ENCODE data around the gene PAX8.

Gene PAX8

GRCh38 chr2:113236367-113237159 is 42.2 kb downstream of the PAX8 start:
- no peak for DNase-seq

DNA sequence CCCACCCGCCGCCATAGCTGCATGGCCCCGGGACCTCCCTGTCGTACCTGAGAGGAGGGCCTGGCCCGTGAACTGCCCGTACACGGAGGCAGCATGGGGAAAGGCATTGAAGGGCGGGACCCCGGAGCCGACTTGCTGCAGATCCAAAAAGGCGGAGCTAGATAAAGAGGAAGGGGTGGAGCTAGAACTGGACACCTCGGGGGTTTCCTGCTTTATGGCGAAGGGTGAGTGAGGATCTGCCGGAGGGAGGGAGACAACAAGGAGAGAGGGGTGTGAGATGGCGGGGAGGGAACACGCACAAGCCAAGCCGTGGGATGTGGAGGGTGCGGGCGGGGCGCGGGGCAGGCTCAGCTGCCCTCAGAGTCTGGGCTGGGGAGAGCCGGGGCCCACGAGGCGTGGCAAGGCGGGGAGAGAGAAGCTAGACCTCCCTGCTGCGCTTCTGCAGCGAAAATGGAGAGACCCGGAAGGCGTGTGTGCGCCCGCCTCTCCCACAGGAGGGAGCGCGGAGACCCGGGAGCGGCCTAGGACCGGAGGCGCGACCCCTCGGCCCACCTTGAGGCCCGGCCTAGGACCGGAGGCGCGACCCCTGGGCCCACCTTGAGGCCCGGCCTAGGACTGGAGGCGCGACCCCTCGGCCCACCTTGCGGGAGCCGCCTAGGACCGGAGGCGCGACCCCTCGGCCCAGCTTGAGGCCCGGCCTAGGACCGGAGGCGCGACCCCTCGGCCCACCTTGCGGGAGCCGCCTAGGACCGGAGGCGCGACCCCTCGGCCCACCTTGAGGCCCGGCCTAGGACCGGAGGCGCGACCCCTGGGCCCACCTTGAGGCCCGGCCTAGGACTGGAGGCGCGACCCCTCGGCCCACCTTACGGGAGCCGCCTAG is 43.1 kb downstream of the PAX8 start:
- DNase-seq, result peak; percentile 46

- DNase-seq, result no peak
These were observed 43.9 kb downstream of the PAX8 start for GRCh38 chr2:113234721-113235346.

DNA sequence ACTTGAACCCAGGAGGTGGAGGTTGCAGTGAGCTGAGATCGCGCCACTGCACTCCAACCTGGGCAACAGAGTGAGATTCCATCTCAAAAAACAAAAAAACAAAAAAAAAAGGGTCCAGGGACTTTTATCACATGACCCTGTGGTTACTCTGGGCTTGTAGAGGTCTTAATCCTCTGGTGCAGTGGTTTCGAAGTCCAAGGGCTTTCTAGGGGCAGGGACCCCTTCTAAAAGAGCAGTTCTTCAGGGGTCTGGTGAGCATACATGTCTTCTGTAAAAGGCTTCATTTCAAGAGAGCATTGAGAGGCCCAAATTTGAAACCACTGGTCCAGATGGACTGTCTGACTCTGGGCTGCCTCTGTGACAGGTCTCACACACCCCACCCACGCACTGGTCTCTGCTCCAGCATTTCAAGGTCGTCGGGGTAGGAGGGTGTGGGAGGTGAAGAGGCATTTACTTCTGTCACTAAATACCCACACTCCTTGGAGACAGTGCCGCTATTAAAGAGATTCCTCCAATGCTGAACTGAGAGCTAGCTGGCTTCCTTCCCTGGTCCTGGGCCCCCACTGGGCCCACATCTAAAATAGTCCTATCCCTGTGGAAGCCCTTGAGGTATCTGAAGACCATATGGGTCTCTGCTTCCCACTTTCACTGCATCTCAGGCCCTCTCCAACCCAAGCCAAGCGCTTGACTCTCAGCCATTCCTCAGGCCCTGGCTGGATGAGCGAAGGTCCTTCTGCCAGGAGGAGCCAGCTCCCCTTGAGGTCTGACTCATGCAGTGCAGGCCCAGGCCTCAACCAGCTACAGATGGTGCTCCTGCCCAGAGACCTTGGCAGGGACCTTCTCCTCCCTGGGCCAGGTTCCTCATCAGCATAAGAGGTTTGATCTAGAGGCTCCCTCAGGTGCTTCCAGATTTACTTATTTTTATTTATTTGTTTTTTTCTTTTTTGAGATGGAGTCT is 44.8 kb downstream of the PAX8 start:
- DNase-seq, result peak; percentile 11

DNA sequence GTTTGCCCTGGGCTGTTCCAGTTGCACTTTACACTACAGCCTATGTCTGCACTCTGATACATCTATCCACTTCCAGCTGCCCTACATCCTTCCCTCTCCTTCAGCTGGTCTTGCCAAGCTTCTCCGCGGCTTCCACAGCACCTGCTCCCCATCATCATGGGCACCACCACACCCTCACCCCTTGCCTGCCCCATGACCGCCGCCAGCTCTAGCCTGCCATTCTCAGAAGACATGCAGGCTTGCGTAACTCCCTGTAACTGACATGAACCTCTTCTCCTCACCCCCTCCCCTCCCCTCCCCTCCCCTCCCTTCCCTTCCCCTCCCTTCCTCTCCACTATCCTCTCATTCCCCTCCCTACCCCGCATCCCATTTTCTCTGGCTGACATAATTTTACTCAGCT is 46.0 kb downstream of the PAX8 start:
- DNase-seq, result no peak

- no peak for DNase-seq
These were observed 46.6 kb downstream of the PAX8 start for GRCh38 chr2:113232123-113232522.

- no peak for DNase-seq
These were observed 47.7 kb downstream of the PAX8 start for GRCh38 chr2:113231064-113231463.

DNA sequence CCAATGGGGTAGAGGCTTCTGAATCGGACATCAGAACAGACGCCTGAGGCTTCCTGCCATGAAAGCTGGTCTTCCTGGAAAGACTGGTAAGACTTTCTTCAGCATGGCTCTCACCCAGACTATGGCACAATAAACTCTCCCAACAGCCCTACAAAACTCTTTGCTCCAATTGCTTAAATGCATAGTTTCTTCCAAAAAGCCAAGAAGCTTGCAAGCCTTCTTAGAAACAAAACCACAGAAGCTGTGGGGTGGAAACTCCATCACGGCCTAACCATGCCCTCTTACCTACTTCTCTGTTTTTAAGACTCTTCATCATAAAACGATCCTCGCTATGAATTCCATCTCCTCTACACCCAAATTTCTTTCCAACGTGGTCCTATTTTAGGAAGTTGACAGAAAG is 48.2 kb downstream of the PAX8 start:
- DNase-seq, result no peak

DNA sequence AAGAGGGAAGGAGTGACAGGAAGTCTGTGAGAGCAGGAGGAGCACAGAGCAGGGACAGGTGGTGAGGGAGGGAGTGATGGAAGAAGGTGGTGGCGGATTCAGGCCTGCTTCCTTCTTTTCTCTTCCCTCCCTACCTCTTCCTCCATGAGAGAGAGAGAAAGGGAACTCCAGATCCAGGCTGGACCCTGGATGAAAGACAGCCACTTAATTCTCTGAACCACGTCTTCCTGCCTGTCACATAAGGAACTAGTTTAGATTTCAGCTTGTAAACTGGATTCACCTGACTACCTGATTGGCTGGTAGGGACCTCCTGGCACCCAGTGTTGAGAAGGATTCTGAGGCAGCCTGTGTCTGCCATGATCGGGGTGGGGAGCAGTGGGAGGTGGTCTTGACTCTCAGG is 48.9 kb downstream of the PAX8 start:
- DNase-seq, result peak; percentile 38

DNA sequence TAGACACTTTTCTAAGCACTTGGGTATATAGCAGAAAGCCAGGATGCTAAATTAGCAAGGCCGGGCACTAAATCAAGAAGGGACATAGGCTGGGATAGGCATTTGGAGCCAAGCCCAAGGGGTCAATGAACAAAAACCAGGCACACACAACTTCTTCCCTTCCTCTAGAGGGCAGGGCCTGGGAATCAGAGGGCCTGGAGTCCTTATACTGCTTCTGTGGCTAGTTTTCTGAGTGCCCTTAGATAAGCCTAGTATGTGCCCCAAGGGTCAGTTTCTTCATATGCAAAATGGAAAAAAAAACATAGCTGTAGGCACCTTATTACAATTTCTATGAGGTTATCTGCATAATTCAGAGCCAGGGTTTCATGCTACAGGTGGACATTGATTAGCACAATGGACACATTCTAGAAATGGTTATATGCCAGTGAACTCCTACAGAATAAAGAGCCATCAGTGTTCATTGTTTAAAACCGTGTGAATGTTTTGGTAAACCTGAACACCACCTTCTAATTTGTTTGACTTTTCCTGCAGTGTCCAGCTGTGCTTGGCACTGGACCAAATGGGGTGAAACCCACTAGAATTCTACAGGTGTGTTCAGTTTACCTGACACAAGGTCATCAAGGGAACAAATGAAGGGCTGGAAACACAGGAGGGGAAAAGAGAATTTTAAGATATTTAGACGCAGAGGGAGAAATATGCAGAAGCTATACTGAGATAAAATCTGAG is 49.6 kb downstream of the PAX8 start:
- DNase-seq, result peak; percentile 83

- no peak for DNase-seq
These were observed 50.4 kb downstream of the PAX8 start for GRCh38 chr2:113228351-113228750.

GRCh38 chr2:113227698-113228097 is 51.0 kb downstream of the PAX8 start:
- no peak for DNase-seq

DNA sequence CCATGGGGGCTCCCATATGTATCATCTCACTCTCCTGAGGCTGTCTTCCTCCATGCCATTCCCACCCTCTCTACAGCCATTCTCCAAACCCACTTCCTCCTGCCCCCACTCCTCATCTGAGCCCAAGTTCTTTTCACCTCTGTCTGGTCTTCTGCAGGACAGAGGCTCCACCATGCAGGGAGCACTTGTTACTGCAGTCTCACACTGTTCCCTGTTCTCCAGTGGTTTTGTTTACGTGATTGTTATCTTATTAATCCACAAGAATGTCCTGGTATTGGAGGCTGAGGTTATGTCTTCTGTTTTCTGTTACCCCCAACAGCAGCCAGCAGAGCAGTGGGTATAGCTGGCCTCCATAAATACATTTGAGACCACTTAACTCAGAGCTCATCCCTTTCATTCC is 51.4 kb downstream of the PAX8 start:
- no peak for DNase-seq

- no peak for DNase-seq
These were observed 52.3 kb downstream of the PAX8 start for GRCh38 chr2:113226462-113226861.

DNA sequence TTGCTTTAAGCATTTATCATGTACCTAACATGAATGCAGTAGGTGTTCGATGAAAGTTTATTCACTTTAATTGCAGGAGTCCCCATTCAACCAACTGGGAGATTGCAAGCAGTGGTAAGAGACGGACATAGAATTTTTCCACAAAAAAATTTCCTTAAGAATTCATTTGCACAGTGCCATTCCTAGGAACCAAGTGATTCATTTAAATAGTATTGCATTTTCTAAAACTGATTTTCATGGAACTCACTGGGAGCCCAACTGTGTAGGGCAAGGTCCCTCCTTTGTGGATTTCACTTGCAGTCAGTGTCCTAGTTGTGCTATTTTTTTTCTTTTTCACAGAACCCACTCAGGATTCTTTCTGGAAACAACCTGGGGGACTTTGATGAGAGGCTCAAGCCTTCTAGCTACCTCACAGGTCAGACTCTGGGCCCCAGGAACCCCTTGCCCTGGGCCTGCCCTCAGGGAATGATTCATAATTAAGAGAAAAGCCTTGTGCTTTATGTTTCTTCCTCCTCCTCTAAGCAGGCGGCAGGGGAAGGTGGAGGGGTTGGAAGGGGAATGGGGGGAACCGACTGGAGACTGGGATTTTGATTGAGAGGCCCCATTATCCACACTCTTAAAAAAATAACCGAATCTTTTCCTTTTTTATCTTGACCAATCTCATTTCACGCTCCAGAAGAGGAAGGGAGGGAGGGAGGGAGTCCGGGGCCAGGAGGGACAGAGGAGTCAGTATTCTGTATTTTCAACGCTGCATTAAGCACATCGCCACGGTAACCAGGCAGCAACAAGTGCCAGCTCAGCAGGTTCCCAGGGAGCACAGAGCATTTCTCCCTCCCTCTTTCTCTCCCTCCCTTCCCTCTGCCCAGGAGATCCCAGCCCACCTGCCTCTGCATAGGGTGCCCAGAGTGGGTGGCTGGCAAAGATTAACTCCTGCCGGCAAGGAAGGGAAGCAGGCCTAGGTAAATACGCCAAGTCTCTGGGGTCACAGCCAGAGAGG is 53.2 kb downstream of the PAX8 start:
- DNase-seq, result peak; percentile 77

DNA sequence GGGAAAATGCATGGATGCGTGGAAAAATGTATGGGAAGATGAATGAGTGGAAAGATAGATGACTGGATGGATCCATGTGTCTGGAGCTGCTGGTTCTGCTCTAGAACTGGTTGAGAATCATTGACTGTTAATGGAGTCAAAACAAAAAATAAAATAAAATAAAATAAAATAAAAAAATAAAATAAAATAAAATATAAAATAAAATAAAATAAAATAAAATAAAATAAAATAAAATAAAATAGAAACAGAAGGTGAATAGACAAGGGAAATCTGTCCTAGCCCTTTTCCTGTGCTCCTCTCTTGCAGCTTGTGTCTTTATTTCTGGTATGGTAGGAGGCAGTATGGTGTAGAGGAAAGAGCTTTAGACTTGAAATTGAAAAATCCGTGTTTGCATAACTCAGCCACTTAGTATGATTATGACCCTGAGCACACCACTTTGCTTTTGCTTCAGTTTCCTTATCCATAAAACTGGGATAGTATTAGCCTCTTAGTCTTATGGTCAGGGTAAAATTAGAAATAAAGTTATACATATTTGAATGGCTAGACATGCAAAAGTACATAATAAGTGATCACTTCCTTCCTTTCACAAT is 54.0 kb downstream of the PAX8 start:
- DNase-seq, result no peak

DNA sequence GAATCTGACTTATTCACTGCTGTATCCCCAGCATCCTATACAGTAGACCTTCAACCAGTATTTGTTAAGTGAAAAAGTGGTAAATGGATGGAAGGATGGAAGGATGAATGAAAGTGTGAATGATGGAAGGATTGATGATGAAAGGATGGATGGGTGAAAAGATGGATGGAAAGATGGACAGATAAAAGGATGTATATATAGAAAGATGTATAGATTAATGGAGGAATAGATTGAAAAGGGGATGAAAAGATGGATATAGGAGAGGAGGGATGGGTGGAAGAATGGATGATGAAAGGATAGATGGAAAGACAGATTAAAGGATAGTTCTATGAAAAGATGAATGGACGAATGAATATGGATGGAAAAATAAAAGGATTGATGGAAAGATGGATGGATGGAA is 54.9 kb downstream of the PAX8 start:
- DNase-seq, result no peak

DNA sequence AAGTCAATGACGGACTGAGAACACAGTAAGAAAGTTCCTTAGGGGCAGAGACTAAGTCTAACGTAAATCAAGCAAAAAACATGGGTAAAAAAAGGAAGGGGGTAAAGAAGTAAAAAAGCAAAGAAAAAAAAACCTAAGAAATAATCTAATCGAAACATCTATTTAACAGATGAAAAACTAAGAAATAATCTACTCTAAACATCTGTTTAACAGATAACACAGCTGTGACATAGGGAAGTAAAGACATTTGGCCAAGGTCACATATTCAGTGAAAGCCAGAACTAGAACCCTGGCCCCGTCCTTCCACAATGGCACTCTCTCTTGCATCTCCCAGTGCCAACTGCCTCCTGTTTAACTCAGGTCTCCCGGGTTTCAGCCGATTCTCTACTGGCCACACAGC is 56.9 kb downstream of the PAX8 start:
- DNase-seq, result no peak

DNA sequence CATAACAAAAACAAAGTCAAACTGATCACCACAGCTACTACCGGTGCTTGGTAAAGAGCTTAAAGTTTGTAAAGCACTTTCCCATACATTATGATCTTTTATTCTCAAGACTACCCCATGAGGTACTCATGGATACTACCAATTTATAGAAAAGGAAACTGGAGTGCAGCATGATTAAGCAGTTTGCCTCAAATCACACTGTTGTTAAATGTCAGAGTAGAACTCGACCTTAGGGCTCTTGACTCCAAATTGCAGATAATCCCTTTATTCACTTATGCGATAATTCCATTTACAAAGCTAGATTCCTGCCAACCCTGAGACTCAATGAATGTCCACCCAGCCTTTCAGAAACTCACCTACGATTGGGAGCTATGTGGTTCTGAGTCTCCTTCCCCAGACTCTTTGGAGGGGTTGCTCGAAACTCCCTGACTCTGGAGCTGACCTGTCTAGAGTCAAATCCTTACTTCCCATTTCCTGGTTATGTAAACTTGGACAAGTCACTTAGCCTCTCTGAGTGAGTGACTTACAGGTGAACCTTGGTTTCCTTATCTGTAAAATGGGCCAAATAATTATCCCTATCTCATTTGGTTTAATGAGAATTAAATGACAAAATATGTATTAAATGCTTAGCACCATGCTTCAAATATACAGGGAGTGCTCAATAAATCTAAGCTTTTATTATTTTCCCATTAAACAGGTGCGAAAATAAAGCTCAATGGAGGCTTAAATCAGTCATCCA is 57.6 kb downstream of the PAX8 start:
- DNase-seq, result no peak

All from COR-L47 (cell line).